AG04450 (cell line): ENCODE results near the gene SND1. TPM values are rescaled to one million over a fixed set of nuclear protein-coding genes. Genes with fewer than 3 reads are reported as not detected.

Experiments used
- CTCF ChIA-PET: fragments of 300-600, 350-600 bp; formaldehyde crosslinking; extraction: SDS; loops from one replicate; lab custom pipeline; 2022; ENCODE audit warnings: antibody characterized with exemption, inconsistent platforms; lab: Charles Lee
- POLR2A ChIA-PET: fragments of 350-600 bp; formaldehyde crosslinking; extraction: SDS; loops from one replicate; lab custom pipeline; 2021; ENCODE audit warnings: antibody characterized with exemption, inconsistent platforms; lab: Yijun Ruan, JAX
- DNase-seq: peaks from one replicate; pipeline ENCODE4 v3.0.0-alpha.2; 2011; ENCODE audit warnings: low read depth, low spot score
- H3K27ac ChIP-seq: one replicate; pipeline ENCODE4 v1.5.1; 2012; ENCODE audit warnings: low read depth, low read length, control low read depth
- H3K27me3 ChIP-seq: one replicate; pipeline ENCODE4 v1.6.0; 2012; ENCODE audit warnings: low read length; ENCODE audit not compliant: control insufficient read depth, insufficient read depth
- H3K4me3 ChIP-seq: 2 replicates; pipeline ENCODE4 v1.5.1; 2011; ENCODE audit warnings: mild to moderate bottlenecking, low read depth, low read length, control low read depth
- H3K9me3 ChIP-seq: 2 replicates; pipeline ENCODE4 v1.5.1; 2012; ENCODE audit warnings: low read length; ENCODE audit not compliant: control insufficient read depth, insufficient read depth
- polyA plus RNA-seq: library from polyadenylated mRNA; depleted of rRNA; stranded (reverse); fragments of >200 nt; gene quantifications from 2 replicates; pipeline ENCODE4 v1.2.3, GENCODE V29; 2011
- TF ChIP-seq, protein P1 (sequence below): IDR thresholded peaks from 2 replicates; pipeline ENCODE4 v1.5.1; 2011; ENCODE audit warnings: low read depth, low read length, control low read depth, inconsistent platforms

SND1 gene
- polyA plus RNA-seq, 1 experiment = 247 TPM

GRCh38 chr7:127981965-127982364, 330.0 kb downstream of the SND1 start:
- TF ChIP-seq, protein P1, sequence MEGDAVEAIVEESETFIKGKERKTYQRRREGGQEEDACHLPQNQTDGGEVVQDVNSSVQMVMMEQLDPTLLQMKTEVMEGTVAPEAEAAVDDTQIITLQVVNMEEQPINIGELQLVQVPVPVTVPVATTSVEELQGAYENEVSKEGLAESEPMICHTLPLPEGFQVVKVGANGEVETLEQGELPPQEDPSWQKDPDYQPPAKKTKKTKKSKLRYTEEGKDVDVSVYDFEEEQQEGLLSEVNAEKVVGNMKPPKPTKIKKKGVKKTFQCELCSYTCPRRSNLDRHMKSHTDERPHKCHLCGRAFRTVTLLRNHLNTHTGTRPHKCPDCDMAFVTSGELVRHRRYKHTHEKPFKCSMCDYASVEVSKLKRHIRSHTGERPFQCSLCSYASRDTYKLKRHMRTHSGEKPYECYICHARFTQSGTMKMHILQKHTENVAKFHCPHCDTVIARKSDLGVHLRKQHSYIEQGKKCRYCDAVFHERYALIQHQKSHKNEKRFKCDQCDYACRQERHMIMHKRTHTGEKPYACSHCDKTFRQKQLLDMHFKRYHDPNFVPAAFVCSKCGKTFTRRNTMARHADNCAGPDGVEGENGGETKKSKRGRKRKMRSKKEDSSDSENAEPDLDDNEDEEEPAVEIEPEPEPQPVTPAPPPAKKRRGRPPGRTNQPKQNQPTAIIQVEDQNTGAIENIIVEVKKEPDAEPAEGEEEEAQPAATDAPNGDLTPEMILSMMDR = no peak
- DNase-seq = no peak
- POLR2A ChIA-PET = no interaction called here
- H3K27me3 ChIP-seq = no peaks in the 10 kb centered on the region
- no peak overlapping the region for H3K4me3 ChIP-seq
- CTCF ChIA-PET = no interaction called here
- H3K9me3 ChIP-seq = peaks cover 11% of the 10 kb centered on the region
- H3K27ac ChIP-seq = no peak overlapping the region

DNA sequence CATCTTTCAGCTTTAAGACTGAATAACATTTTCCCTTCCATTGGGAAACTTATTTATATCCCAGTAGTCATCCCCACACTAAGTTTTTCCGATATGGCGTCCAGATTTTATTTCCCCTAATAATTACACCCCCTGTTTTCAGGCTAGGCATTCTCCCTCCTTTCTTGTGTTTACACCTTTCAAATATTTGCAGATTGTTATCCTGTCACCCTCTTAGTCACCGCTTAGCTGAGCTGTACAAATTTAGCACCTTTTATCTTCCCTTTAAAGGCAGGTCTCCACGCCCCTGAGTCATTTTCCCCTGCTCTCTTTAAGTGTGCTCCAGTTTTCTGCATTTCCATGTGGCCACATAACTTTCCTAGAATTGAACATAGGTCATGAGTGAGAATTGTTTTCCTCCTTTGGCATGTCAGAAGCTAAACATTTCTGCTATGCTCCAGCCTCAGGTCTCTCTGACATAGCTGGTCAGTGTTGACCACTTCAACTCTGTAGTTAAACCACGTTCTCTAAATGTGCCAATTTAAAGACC, 331.9 kb downstream of the SND1 start:
- Histone ChIP-seq H3K9me3 (peaks cover 4% of the 10 kb centered on the region; the same call in 1 of the 2 replicates), H3K4me3 (no peak overlapping the region), H3K27ac (no peak overlapping the region), H3K27me3 (no peaks in the 10 kb centered on the region)
- TF ChIP-seq, protein P1 = no peak
- ChIA-PET CTCF (no interaction called here), POLR2A (no interaction called here)
- no peak for DNase-seq

- H3K27me3 ChIP-seq = no peaks in the 10 kb centered on the region
- H3K27ac ChIP-seq = no peak overlapping the region
- no peak for DNase-seq
- ChIA-PET CTCF (no interaction called here), POLR2A (no interaction called here)
- no peak overlapping the region for H3K4me3 ChIP-seq
- no peaks in the 10 kb centered on the region for H3K9me3 ChIP-seq
- TF ChIP-seq, protein P1 = no peak
These were observed 334.9 kb downstream of the SND1 start for GRCh38 chr7:127986581-127987521.

- TF ChIP-seq, protein P1 = no peak
- Histone ChIP-seq H3K27me3 (no peaks in the 10 kb centered on the region), H3K4me3 (no peak overlapping the region), H3K27ac (no peak overlapping the region), H3K9me3 (no peaks in the 10 kb centered on the region)
- no peak for DNase-seq
- ChIA-PET CTCF (interaction anchor here (0.9 kb wide), 1 partner anchor 15 kb away, joined by 3 read pairs; no protein-coding TSS in a partner anchor), POLR2A (no interaction called here)
These were observed 336.8 kb downstream of the SND1 start for GRCh38 chr7:127988751-127989150.

- no peak for DNase-seq
These were observed 341.3 kb downstream of the SND1 start for GRCh38 chr7:127993317-127993716.

More at GRCh38 chr7:127993317-127993716, 341.3 kb downstream of the SND1 start:
- TF ChIP-seq, protein P1 = no peak
- H3K4me3 ChIP-seq = no peak overlapping the region
- no peaks in the 10 kb centered on the region for H3K9me3 ChIP-seq
- POLR2A ChIA-PET = no interaction called here
- CTCF ChIA-PET = no interaction called here
- no peaks in the 10 kb centered on the region for H3K27me3 ChIP-seq
- no peak overlapping the region for H3K27ac ChIP-seq
